Hypothalamus (tissue), 51 donors: Measurements from ENCODE around the gene ZNF320.
"Not testable (repeated sequence)": the region's sequence is repeated elsewhere in the genome, so short reads cannot be mapped to it uniquely, and the experiment has no call there.

Experiments
- DNase-seq, 51 donors: peaks; one replicate each; lab custom pipeline; 2025; lab: John Stamatoyannopoulos, UW

Gene ZNF320

DNA sequence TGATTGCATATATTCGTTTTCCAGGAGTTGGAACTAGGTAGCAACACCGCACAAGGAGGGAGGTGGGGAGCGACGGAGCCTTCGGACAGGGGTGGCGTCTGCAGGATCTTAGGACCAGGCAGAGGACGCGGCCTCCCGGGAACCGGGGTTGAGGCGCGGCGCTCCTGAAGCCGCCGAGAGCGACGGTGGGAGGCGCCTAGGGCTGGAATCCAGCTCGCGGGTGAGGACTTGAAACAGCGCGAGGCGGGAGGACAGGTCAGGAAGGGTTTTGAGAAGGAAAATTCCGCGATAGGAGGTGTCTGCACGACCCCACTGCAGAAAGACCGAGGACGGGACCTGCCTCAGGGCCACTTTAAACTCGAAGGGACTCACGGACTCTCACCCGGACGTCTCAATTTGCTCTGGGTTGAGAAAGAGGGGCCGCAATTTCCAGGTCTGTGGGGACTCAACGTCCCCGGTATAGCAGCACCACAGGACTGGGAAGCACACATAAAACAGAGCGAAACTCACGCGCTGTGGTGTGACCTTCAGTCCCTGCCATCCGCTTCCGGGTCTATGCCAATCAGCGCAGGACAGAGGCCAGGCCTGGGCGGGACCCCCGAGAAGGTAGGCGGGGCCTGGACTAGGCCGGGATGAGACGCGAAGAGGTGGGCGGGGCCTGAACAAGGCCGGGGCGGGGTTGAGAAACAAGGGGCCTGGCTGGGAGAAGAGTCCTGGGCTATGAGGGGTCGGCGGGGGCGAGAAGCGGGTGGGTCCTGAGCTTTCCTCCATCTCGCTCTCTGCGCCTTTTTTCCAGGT lies at the start of gene ZNF320:
ZNF320 (minus strand) TSS at position 498 of the 798 bp plus-strand sequence. CDS start 7,380 bp downstream, outside the sequence.
- DNase-seq = peak; percentile 67 to 98 (median 92)

DNA sequence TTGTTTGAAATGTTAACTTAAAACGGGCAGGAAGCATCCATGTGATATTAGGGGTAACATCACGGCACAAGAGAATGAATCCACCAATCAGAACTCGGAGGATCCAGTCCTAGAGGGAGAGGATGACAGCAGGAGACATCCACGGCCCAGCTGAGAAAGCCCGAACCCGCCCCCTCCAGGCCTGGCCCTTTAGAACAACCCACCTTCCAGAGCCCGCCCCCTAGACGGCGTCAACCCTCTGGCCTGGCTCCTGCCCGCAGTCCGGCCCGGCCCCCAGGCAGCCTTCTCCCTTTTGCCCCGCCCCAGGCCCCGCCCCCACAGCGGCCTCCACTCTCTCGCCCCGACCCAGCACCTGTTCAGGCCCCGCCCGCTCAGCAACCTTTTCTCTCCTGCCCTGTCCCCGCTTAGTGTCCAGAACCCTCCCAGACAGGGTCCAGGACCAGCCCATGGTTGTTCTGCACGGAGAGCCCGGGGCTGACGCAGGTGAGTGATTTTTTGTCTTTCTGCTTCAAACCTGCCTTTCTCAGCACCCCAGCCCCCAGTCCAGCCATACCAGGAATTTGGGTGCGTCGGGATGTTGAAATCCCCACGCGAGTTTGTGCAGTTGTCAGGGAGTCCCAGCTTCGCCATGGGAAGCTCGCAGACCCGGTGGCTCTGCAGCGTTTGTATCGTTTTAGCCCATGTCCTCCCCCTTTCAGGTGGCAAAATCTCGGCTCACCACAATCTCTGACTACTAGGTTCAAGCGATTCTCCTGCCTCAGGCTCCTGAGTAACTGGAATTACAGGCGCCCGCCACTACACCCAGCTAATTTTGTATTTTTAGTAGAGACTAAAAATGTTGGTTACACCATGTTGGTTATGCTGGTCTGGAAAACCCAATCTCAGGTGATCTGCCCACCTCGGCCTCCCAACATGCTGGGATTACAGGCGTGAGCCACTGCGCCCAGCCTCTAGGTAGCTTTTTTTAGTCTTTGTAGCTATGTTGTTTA lies 49.2 kb upstream of the ZNF320 start:
- peak in 12 of 51 donors; percentile 4 to 62 (median 26) for DNase-seq

DNA sequence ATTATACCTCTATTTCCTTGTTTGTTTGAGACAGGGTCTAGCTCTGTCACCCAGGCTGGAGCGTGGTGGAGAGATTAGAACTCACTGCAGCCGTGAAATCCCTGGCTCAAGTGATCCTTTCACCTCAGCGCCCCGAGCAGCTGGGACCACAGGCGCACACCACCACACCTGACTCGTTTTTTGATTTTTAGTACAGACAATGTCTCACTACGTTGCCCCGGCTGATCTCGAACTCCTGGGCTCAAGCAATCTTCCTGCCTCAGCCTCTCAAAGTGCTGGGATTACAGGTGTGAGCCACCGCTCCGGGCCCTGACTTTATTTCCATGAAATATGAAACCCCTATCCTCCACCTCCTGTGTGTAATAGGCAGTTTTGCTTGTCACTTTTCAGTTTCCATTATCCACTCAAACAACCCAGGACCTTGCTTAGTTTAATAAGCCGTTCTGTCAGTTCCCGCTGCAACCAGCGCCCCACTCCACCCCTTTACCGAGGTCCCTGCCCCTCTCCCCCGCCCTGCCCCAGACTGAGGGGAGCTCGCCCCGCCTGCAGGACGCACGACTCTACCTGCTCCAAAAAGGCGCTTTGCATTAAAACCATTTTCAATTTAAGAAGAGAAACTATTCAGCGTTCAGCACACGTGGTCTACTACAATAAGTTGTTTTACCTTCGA lies 48.4 kb upstream of the ZNF320 start:
- no peak for DNase-seq

DNA sequence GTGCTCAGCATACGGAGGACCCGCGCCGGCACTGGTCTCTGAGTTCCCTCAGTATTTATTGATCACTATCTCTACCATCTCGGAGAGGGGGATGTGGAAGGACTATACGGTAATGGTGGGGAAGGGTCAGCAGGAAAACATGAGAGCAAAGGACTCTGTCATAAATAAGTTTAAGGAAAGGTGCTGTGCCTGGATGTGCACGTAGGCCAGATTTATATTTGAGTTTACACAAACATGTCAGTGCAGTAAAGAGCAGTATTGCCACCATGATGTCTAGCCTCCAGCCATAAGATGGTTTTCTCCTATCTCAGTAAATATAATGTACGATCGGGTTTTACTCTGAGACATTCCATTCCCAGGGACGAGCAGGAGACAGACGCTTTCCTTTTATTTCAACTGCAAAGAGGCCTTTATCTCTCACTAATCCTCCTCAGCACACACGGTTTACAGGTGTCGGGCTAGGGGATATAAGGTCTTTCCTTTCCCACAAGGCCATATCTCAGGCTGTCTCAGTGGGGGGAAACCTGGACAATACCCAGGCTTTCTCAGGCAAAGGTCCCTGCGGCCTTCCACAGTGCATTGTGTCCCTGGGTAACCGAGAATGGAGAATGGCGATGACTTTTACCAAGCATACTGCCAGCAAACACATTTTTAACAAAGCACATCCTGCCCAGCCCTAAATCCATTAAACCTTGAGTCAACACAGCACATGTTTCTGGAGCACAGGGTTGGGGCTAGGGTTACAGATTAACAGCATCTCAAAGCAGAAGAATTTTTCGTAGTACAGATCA lies 47.5 kb upstream of the ZNF320 start:
- not testable (repeated sequence) for DNase-seq

DNA sequence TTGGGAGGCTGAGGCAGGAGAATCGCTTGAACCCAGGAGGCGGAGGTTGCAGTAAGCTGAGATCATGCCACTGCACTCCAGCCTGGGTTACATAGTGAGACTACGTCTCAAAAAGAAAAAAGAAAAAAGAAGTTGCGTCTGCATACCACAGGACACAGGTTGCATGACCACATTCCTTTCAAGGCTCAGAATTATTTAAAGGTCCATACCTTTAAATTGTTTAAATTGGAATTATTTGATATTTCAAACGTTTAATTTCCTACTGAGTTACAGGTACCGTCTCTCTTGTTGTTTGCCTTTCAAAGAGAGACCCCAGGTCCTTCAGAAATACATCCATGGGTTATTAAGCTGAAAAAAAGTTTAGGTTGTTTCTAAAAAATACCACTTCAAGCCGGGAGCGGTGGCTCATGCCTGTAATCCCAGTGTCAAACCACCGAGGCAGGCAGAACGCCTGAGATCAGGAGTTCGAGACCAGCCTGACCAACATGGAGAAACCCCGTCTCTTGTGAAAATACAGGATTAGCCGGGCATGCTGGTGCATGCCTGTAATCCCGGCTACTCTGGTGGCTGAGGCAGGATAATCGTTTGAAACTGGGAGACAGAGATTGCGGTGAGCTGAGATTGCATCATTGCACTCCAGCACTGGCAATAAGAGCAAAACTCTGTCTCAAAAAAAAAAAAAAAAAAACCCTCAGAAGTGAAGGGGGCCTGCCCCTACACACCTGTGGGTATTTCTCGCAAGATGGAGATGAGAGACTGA lies 46.6 kb upstream of the ZNF320 start:
- DNase-seq = no peak

GRCh38 chr19:52943134-52943883 lies 45.9 kb upstream of the ZNF320 start:
- DNase-seq = no peak

GRCh38 chr19:52942386-52943133 lies 45.1 kb upstream of the ZNF320 start:
- DNase-seq = peak; percentile 13 to 94 (median 69)

- peak in 2 of 51 donors; percentile 6 to 16 for DNase-seq
These were observed 44.5 kb upstream of the ZNF320 start for GRCh38 chr19:52941941-52942385.

GRCh38 chr19:52941523-52941922 lies 44.1 kb upstream of the ZNF320 start:
- not testable (repeated sequence) for DNase-seq

DNA sequence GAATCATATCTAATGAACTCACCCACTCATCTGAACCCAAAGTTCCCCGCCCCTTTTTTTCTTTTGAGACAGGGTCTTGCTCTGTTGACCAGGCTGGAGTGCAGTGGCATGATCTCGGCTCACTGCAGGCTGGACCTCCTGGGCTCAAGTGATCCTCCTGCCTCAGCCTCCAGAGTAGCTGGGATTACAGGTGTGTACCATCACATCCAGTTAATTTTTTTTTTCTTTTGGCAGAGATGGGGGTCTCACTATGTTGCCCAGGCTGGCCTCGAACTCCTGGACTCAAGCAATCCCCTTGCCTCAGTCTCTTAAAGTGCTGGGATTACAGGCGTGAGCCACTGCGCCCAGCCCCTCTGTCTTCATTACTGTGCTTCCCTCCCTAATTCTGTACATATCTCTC lies 43.5 kb upstream of the ZNF320 start:
- DNase-seq = not testable (repeated sequence)

DNA sequence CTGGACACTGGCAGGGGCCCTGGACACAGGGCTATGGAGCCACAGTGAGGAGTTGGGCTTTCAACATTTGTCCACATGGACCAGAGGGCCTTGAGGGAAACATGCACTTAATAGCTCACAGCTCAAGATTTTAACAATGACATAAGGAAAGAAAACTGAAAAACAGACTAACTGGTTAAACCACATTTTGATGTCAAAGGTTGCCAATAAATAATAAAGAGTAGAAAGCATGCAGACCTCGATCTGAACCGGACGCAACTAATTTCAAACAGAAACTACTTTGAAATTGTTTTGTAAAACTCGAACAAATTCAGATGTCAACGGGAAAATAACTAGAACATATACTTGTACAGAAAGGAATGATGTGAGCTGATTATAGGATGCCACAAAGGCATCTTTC lies 41.3 kb upstream of the ZNF320 start:
- DNase-seq = no peak

- no peak for DNase-seq
These were observed 39.5 kb upstream of the ZNF320 start for GRCh38 chr19:52936954-52937325.

GRCh38 chr19:52936151-52936953 lies 38.9 kb upstream of the ZNF320 start:
- peak in 1 of 51 donors; percentile 7 for DNase-seq

GRCh38 chr19:52935434-52935833 lies 38.0 kb upstream of the ZNF320 start:
- peak in 1 of 51 donors; percentile 10 for DNase-seq

DNA sequence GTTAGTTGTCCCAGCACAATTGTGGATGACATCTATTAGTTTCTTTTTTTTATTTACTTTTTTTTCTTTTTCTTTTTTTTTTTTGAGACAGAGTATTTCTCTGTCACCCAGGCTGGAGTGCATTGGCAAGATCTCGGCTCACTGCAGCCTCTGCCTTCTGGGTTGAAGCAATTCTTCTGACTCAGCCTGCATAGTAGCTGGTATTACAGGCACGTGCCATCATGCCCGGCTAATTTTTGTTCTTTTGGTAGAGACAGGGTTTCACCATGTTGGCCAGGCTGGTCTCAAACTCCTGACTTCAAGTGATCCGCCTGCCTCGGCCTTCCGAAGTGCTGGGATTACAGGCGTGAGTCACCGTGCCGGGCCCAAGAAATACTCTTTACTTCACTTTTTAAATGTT lies 27.2 kb upstream of the ZNF320 start:
- not testable (repeated sequence) for DNase-seq

GRCh38 chr19:52923778-52924593 lies 26.6 kb upstream of the ZNF320 start:
- peak in 22 of 51 donors; percentile 1 to 47 (median 9) for DNase-seq
